GM18508 (cell line): ENCODE results near the gene ABR.
"Not testable (repeated sequence)": the region's sequence is repeated elsewhere in the genome, so short reads cannot be mapped to it uniquely, and the experiment has no call there.

Experiments used
- ATAC-seq: cut with Tn5 transposase; IDR thresholded peaks from one replicate; pipeline ENCODE4 v1.9.1; 2021; ENCODE audit warnings: moderate number of reproducible peaks; ENCODE audit not compliant: insufficient read depth, unreplicated experiment

ABR gene

DNA sequence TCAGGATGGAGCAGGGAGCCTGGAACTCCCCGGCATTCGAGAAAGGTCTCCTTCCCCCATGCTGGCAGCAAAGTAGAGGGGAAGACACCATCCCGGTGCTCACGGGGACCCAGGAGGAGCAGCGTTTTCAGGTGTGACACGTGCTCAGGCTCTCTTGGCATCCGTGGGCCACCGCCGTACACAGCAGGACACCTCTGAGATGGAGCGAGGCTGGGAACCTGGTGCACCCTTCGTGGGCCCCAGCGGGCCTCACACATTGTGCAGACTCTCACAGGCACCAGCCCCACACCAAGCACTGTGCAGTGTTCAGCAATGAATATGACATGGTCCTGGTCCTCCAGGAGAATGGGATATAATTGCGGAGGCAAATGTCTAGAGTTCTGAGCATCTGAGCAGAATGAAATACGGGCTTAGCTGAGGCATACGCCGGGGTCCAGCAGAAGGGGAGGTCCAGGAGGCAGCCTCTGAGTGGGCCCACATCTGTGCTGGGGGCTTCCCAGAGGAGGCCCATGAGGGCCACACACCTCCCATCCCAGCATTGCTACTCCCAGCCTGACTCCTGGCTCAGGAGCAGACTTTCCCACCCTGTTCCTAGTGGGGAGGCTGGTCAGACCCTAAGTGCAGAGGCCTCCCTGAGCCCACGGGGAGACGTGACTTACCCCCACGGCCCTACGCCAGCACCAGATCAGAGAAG, 72.6 kb downstream of the ABR start:
- ATAC-seq = no peak

GRCh38 chr17:1104222-1104621, 75.6 kb downstream of the ABR start:
- no peak for ATAC-seq

- no peak for ATAC-seq
Measured at GRCh38 chr17:1100382-1100781, 79.4 kb downstream of the ABR start.

DNA sequence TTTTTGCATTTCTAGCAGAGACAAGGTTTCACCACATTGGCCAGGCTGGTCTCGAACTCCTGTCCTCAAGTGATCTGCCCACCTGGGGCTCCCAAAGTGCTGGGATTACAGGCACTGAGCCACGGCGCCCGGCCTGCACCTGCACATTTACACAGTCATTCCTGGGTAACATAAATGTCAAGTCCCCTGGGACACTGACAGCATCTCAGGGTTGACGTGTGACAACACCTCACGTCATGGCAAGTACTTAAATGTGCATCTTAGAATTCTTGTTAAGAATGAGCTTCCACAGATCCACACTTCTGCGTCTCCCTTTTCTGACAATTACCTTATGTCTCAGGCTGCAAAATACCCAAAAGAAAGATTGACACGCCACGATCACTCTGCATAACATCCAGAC, 80.5 kb downstream of the ABR start:
- no peak for ATAC-seq

- not testable (repeated sequence) for ATAC-seq
Measured at GRCh38 chr17:1097972-1098744, 81.6 kb downstream of the ABR start.

GRCh38 chr17:1096215-1096614, 83.6 kb downstream of the ABR start:
- ATAC-seq = no peak

GRCh38 chr17:1095853-1096173, 84.0 kb downstream of the ABR start:
- no peak for ATAC-seq

- ATAC-seq = no peak
Measured at GRCh38 chr17:1095090-1095852, 84.5 kb downstream of the ABR start.

DNA sequence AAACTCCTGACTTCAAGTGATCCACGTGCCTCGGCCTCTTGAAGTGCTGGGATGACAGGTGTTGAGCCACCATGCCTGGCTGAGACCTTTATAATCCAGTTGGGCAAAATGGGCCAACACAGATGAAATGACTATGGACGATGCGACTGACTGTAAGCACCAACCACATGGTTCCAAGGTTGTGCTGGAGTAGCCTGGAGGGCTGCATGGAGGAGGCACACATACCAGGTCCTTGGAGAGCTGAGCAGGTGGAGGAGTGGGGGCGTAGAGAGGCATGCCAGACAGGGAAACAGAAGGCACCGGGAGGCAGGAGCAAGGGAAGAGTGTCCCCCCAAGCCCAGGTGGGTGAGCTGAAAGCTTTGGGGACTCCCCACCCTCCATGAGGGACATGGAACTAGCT, 85.2 kb downstream of the ABR start:
- no peak for ATAC-seq

GRCh38 chr17:1091900-1092299, 87.9 kb downstream of the ABR start:
- no peak for ATAC-seq

GRCh38 chr17:1091190-1091534, 88.6 kb downstream of the ABR start:
- ATAC-seq = no peak

DNA sequence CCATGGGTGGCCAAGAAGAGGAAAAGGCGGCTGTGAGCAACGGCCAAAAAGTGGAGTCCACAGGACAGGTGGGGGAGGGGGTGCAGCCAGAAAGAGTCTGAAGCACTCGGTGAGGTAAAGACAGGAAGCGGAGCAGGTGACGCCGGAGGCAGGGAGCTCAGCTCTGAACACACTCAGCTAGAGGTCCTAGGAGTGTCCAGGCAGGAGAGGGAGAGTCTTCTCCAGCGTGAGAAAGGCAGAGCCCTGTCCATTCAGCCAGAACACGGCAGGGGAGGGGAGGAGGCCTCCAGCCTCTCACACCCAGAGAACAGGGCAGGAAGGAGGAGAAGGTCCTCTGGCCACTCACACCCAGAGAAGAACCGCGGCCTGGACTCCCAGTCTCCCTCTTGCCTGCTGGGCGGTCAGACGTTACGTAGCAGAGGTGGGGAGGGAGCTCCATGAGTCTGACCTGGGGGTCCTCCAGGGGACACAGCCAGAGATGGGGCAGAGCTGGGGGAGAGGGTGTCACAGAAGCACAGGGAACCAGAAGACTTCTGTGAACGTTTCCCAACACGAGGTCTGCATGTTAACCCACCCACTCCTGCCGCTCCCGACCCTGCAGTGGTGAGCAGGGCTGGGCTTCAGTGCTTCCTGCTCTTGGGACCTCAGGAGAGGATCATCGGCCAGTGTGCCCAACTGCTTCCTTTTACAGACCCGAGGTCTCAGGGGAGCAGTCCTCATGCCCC, 89.2 kb downstream of the ABR start:
- ATAC-seq = no peak

DNA sequence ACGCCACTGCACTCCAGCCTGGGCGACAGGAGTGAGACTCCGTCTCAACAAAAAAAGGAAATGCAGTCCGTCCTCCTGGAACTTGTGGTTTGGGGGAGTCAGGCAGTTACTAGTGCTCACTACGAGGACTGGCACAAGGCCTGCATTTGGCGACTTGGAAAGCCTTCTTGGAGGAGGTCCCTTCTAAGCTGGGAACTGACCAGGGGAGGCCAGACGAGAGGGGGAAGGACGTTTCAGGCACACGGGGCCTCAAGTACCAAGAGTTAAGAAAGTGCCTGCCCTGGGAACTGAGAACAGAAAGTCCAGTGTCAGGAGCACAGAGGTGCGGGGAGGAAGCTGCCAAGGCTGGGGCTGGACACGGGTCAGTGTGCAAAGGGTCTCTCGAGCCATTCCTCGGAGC, 89.9 kb downstream of the ABR start:
- no peak for ATAC-seq

DNA sequence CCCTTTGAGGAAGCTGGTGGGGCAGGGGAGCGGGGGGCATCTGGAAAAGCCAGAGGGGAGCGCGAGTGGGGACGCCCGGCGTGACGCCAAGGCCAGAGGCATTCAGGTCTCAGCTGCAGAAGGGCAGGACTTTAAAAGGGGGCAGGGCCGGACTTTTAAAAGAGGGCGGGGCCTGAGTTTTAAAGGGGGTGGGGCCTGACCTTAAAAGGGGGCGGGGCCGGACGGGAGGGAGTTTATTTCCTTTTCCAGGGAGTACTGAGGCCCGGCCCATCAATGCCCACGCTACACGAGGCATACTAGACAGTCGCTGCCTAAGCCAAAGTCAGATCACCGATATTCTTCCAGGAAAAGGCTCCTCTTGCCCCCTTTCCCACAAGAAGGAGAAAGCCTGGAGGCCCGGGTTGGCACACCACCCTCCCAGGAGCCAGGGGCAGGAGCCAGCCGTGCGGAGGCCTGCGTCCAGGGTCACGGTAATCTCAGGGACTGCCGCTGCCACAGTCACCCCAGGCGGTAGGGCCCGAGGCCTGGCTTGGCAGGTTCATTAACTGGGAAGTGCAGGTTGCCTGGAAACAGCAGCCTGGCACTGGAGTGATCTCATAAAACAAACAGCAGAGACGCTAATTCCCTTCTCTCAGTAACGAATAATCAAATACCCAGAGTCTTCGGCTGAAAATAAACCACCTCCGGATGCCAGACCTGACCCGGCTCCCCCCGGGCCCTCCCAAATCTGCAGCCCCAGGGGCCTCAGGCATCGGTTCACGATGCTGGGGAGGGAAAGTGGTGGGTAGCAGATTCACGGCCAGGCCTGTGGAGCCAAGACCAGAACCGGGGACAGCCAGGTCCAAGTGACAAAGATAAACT, 92.2 kb downstream of the ABR start:
- ATAC-seq = no peak

GRCh38 chr17:1083451-1084187, 96.2 kb downstream of the ABR start:
- ATAC-seq = no peak

- ATAC-seq = no peak
Measured at GRCh38 chr17:1082579-1082978, 97.2 kb downstream of the ABR start.

DNA sequence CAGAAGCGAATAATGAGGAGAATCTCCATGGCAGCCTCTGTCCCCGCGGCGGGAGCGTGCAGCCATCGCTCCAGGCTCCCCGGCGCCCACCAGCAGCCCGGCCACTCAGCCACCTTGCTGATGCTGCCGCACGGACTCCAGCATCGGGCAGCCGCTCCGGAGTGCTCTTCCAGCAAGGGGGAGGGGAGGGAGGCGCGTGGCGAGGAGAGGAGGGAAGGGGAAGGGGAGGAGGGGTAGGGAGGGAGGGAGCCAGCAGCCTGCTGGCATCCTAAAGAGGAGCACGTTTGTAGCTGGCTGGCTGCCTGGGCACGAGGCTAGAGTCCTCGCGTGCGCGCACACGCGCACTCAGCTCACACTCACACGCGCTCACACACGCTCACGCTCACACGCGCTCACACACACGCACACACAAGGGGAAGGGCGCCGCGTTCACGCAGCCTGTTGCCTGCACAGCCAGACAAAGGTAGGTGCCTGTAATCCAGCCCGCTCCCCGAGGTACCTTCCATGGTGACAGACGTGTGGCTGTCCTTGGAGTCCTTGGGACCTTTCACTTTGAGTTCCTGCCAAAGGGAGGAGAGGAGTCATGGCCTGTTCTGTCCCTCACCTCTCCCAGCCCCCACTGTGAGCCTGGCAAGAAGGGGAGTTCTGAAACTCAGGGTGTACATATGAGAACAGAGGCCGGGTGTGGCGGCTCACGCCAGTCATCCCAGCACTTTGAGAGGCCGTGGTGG, 100.8 kb downstream of the ABR start:
- no peak for ATAC-seq

DNA sequence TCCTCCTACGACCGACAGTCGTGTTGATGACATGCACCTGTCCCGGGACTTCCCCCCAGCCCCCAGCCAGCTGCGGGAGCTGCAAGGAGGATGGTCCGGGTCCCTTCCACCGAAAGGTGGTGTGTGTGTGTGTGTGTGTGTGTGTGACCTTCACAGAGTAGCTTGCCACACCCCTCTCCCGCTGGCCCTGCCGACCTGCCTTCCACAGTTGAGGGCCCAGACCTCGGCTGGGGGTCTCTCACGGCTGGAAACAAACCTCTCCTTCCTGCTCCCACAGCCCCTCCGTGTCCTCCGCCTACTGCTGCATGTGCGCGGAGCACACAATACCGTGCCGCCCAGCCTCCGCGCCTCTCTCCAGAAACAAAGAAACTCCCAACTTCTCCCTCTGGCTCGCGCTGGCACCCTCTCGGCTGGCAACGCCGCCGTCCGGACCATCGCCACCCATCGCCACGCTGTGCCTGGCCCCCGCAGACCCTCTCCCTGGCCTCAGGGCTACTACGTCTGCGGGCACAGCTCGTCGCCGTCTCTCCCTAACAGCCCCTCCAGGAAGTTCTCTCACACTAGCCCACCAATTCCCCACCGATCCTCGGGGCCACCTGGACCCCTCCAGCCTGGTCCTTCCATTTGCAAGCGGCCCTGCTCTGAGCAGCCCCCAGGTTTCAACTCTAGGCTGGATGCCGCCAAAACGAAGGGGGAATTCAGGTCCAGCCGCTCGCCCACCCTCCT, 101.6 kb downstream of the ABR start:
- no peak for ATAC-seq
